Stimulated activated naive CD8-positive, alpha-beta T cell treated with anti-CD3 and anti-CD28 coated beads, Interleukin-15, amount 100 ng/mL, for 72 hours (primary cell): Measurements from ENCODE around the gene RCCD1.
A peak's percentile ranks its signal among the peaks of the same experiment; 100 is the strongest.
"Not testable (repeated sequence)": the region's sequence is repeated elsewhere in the genome, so short reads cannot be mapped to it uniquely, and the experiment has no call there.

ENCODE experiments used
- ATAC-seq: fragments of 150-1000 bp; cut with Tn5 transposase; 2 replicates; pipeline ENCODE4 v1.10.0; 2021; ENCODE audit warnings: mild to moderate bottlenecking, moderate library complexity
- DNase-seq, 2 donors: peaks; one replicate each; pipeline ENCODE4 v3.0.0; 2021 to 2022
- H3K27ac Mint-ChIP-seq, 2 donors: one replicate each; pipeline ENCODE4 v1.8.0; 2022; ENCODE audit warnings: mild to moderate bottlenecking in 2 of 2, mixed read lengths in 2 of 2, moderate library complexity in 2 of 2
- H3K27me3 Mint-ChIP-seq: one replicate; pipeline ENCODE4 v1.8.0; 2022; ENCODE audit warnings: mixed read lengths
- H3K4me1 Mint-ChIP-seq: one replicate; pipeline ENCODE4 v1.8.0; 2022; ENCODE audit warnings: mild to moderate bottlenecking, mixed read lengths
- H3K4me3 Mint-ChIP-seq, 2 donors: one replicate each; pipeline ENCODE4 v1.8.0; 2022; ENCODE audit warnings: mild to moderate bottlenecking in 2 of 2, mixed read lengths in 2 of 2, moderate library complexity in 1 of 2
- H3K9me3 Mint-ChIP-seq, 2 donors: one replicate each; pipeline ENCODE4 v1.8.0; 2022; ENCODE audit warnings: mixed read lengths in 2 of 2

The RCCD1 gene

GRCh38 chr15:90954712-90955623 lies at the start of gene RCCD1:
TSS of gene RCCD1 (plus strand) at chr15:90954884. CDS start at chr15:90956735, 1,851 bp downstream.
- DNase-seq (peak; percentile 86 to 94), ATAC-seq (peak; percentile 95)
- Mint-ChIP-seq H3K9me3 (no peaks in the 10 kb centered on the region), H3K27ac (peak within 1 kb of the TSS; percentile 97 to 100), H3K27me3 (no peaks in the 10 kb centered on the region), H3K4me3 (peak within 1 kb of the TSS; percentile 89 to 95), H3K4me1 (peaks cover 27% of the 10 kb centered on the region)

GRCh38 chr15:90905306-90906180 lies 49.1 kb upstream of the RCCD1 start:
- no peaks in the 10 kb centered on the region for H3K27me3 Mint-ChIP-seq
- peak overlapping the region; percentile 52 to 71 for H3K27ac Mint-ChIP-seq

GRCh38 chr15:90906181-90906849 lies 48.4 kb upstream of the RCCD1 start:
- peak overlapping the region in 1 of 2 donors; percentile 52 for H3K27ac Mint-ChIP-seq
- no peaks in the 10 kb centered on the region for H3K27me3 Mint-ChIP-seq
- ATAC-seq (no peak), DNase-seq (no peak)
- H3K9me3 Mint-ChIP-seq = no peaks in the 10 kb centered on the region
- H3K4me3 Mint-ChIP-seq = no peak overlapping the region
- H3K4me1 Mint-ChIP-seq = peaks cover 31% of the 10 kb centered on the region

More at GRCh38 chr15:90905306-90906180, 49.1 kb upstream of the RCCD1 start:
- no peaks in the 10 kb centered on the region for H3K9me3 Mint-ChIP-seq
- ATAC-seq (no peak), DNase-seq (no peak)
- H3K4me3 Mint-ChIP-seq = no peak overlapping the region
- peaks cover 35% of the 10 kb centered on the region for H3K4me1 Mint-ChIP-seq

- Mint-ChIP-seq H3K27me3 (no peaks in the 10 kb centered on the region), H3K27ac (no peak overlapping the region), H3K4me3 (no peak overlapping the region), H3K4me1 (peaks cover 24% of the 10 kb centered on the region), H3K9me3 (no peaks in the 10 kb centered on the region)
- DNase-seq (no peak), ATAC-seq (no peak)
These were observed 47.5 kb upstream of the RCCD1 start for GRCh38 chr15:90907051-90907660.

GRCh38 chr15:90907838-90908507 lies 46.7 kb upstream of the RCCD1 start:
- ATAC-seq (no peak), DNase-seq (no peak)
- Mint-ChIP-seq H3K4me3 (no peak overlapping the region), H3K9me3 (no peaks in the 10 kb centered on the region), H3K27ac (no peak overlapping the region), H3K4me1 (peaks cover 24% of the 10 kb centered on the region), H3K27me3 (no peaks in the 10 kb centered on the region)

GRCh38 chr15:90909449-90909848 lies 45.2 kb upstream of the RCCD1 start:
- not testable (repeated sequence) for ATAC-seq, DNase-seq, H3K27me3 Mint-ChIP-seq, H3K9me3 Mint-ChIP-seq, H3K4me3 Mint-ChIP-seq
- peaks cover 13% of the 10 kb centered on the region for H3K4me1 Mint-ChIP-seq
- peak overlapping the region in 1 of 2 donors; percentile 67 for H3K27ac Mint-ChIP-seq

GRCh38 chr15:90909976-90910375 lies 44.7 kb upstream of the RCCD1 start:
- DNase-seq (no peak), ATAC-seq (no peak)
- Mint-ChIP-seq H3K27me3 (no peaks in the 10 kb centered on the region), H3K27ac (peak overlapping the region in 1 of 2 donors; percentile 21), H3K4me1 (peaks cover 12% of the 10 kb centered on the region), H3K9me3 (no peaks in the 10 kb centered on the region), H3K4me3 (no peak overlapping the region)

GRCh38 chr15:90910441-90911301 lies 44.0 kb upstream of the RCCD1 start:
- ATAC-seq (no peak), DNase-seq (no peak)
- Mint-ChIP-seq H3K9me3 (no peaks in the 10 kb centered on the region), H3K4me3 (no peak overlapping the region), H3K27ac (no peak overlapping the region), H3K27me3 (no peaks in the 10 kb centered on the region), H3K4me1 (peaks cover 10% of the 10 kb centered on the region)

GRCh38 chr15:90911302-90911623 lies 43.4 kb upstream of the RCCD1 start:
- Mint-ChIP-seq H3K9me3 (no peaks in the 10 kb centered on the region), H3K27ac (no peak overlapping the region), H3K4me3 (no peak overlapping the region), H3K4me1 (peaks cover 8% of the 10 kb centered on the region), H3K27me3 (no peaks in the 10 kb centered on the region)
- ATAC-seq (no peak), DNase-seq (no peak)

- DNase-seq (no peak), ATAC-seq (no peak)
- H3K27me3 Mint-ChIP-seq = no peaks in the 10 kb centered on the region
- H3K4me3 Mint-ChIP-seq = no peak overlapping the region
- no peak overlapping the region for H3K27ac Mint-ChIP-seq
- no peaks in the 10 kb centered on the region for H3K9me3 Mint-ChIP-seq
- H3K4me1 Mint-ChIP-seq = peaks cover 8% of the 10 kb centered on the region
These were observed 42.5 kb upstream of the RCCD1 start for GRCh38 chr15:90911906-90912769.

- Mint-ChIP-seq H3K4me1 (peaks cover 8% of the 10 kb centered on the region), H3K4me3 (no peak overlapping the region), H3K27me3 (no peaks in the 10 kb centered on the region), H3K27ac (peak overlapping the region in 1 of 2 donors; percentile 85), H3K9me3 (no peaks in the 10 kb centered on the region)
- no peak for DNase-seq
- ATAC-seq = no peak
These were observed 42.0 kb upstream of the RCCD1 start for GRCh38 chr15:90912770-90913075.

GRCh38 chr15:90913398-90913944 lies 41.2 kb upstream of the RCCD1 start:
- Mint-ChIP-seq H3K27ac (no peak overlapping the region), H3K4me3 (no peak overlapping the region), H3K4me1 (peaks cover 8% of the 10 kb centered on the region), H3K27me3 (no peaks in the 10 kb centered on the region), H3K9me3 (no peaks in the 10 kb centered on the region)
- DNase-seq (no peak), ATAC-seq (no peak)
